ENCODE measurements around the gene DGKH.

DGKH gene

GRCh38 chr13:42048684-42049453 is 421 bp downstream of the DGKH start:
- no peaks in the 10 kb centered on the region for H3K9me3 ChIP-seq
- no peaks in the 10 kb centered on the region for H3K36me3 ChIP-seq
- H3K4me3 ChIP-seq (ENCODE audit: low read depth in 1 of 2, low read length in 1 of 2) = peak overlapping the region; percentile 71 to 75
- H3K4me1 ChIP-seq (ENCODE audit: control insufficient read depth in 1 of 2, insufficient read depth in 1 of 2, low read depth in 1 of 2, low read length in 1 of 2) = peaks cover 19 to 20% of the 10 kb centered on the region in 2 experiments
- TF ChIP-seq, protein P1, sequence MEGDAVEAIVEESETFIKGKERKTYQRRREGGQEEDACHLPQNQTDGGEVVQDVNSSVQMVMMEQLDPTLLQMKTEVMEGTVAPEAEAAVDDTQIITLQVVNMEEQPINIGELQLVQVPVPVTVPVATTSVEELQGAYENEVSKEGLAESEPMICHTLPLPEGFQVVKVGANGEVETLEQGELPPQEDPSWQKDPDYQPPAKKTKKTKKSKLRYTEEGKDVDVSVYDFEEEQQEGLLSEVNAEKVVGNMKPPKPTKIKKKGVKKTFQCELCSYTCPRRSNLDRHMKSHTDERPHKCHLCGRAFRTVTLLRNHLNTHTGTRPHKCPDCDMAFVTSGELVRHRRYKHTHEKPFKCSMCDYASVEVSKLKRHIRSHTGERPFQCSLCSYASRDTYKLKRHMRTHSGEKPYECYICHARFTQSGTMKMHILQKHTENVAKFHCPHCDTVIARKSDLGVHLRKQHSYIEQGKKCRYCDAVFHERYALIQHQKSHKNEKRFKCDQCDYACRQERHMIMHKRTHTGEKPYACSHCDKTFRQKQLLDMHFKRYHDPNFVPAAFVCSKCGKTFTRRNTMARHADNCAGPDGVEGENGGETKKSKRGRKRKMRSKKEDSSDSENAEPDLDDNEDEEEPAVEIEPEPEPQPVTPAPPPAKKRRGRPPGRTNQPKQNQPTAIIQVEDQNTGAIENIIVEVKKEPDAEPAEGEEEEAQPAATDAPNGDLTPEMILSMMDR (IDR thresholded peaks at IDR 0.05) = no peak
- no peak overlapping the region for H3K27ac ChIP-seq
- H3K27me3 ChIP-seq = peaks cover 75% of the 10 kb centered on the region

GRCh38 chr13:42049454-42049813 is 986 bp downstream of the DGKH start:
- TF ChIP-seq, protein P1 (IDR thresholded peaks at IDR 0.05) = no peak
- Histone ChIP-seq H3K4me1 (ENCODE audit: control insufficient read depth in 1 of 2, insufficient read depth in 1 of 2, low read depth in 1 of 2, low read length in 1 of 2) (peaks cover 19 to 20% of the 10 kb centered on the region in 2 experiments), H3K27ac (no peak overlapping the region), H3K36me3 (no peaks in the 10 kb centered on the region), H3K4me3 (ENCODE audit: low read depth in 1 of 2, low read length in 1 of 2) (peak overlapping the region; percentile 71 to 75), H3K9me3 (no peaks in the 10 kb centered on the region), H3K27me3 (peaks cover 69% of the 10 kb centered on the region)

DNA sequence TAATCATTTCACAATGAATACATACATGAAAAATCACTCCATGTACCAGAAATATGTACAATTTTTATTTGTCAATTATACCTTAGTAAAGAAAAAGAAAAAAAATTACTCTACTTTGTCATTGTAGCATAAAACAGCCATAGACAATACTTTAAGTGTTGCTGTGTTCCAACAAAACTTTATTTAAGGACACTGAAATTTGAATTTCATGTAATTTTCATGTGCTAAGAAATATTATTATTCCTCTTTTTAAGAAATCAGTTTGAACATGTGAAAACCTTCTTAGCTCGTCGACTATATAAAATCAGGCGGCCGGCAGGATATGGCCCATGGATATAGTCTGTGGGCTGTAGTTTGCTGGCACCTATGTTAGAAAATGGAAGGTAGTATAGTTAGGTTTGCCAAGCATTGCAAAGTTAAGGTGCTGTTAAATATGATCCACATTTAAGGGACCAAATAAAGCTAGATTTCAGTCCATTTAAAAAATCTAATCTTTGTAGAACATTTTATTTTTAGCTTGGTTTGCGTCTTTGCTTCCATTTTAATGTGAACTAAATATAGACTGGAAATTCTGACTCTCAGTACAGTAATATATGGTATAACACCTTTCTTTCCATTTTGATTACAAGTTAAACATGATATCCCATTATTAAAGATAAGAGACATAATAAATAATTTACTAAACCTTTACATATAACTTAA is 6.5 kb downstream of the DGKH start:
- Histone ChIP-seq H3K36me3 (no peaks in the 10 kb centered on the region), H3K27ac (no peak overlapping the region), H3K4me1 (ENCODE audit: control insufficient read depth in 1 of 2, insufficient read depth in 1 of 2, low read depth in 1 of 2, low read length in 1 of 2) (no peaks in the 10 kb centered on the region), H3K27me3 (peaks cover 14% of the 10 kb centered on the region), H3K9me3 (no peaks in the 10 kb centered on the region), H3K4me3 (ENCODE audit: low read depth in 1 of 2, low read length in 1 of 2) (no peak overlapping the region)
- TF ChIP-seq, protein P1 (IDR thresholded peaks at IDR 0.05) = no peak

DNA sequence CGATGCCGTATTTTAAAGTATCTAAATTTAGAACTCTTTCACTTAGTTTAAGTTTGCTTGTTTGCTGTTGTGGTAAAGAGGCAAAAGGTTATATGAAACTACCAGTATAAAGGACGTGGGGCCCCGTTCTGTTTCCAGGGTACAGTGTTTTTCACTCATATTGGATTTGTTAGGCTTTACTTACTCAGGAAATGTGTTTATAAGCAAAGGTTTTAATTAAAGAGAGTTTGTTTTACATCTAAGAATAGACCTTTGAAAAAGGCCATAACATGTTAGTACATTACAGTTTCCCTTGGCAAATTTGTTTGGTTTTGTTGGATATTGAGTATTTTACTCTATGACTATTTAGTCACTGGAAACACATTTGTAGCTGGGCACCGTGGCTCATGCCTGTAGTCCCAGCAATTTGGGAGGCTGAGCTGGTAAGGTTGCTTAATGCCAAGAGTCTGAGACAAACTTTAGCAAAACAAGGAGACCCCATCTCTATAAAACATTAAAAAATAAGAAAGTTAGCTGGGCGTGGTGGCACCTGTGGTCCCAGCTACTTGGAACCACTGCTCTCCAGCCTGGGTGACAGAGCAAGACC is 7.1 kb downstream of the DGKH start:
- no peaks in the 10 kb centered on the region for H3K9me3 ChIP-seq
- H3K27ac ChIP-seq = no peak overlapping the region
- TF ChIP-seq, protein P1 (IDR thresholded peaks at IDR 0.05) = no peak
- no peaks in the 10 kb centered on the region for H3K4me1 ChIP-seq (ENCODE audit: control insufficient read depth in 1 of 2, insufficient read depth in 1 of 2, low read depth in 1 of 2, low read length in 1 of 2)
- H3K36me3 ChIP-seq = no peaks in the 10 kb centered on the region
- H3K27me3 ChIP-seq = peaks cover 7% of the 10 kb centered on the region
- no peak overlapping the region for H3K4me3 ChIP-seq (ENCODE audit: low read depth in 1 of 2, low read length in 1 of 2)

DNA sequence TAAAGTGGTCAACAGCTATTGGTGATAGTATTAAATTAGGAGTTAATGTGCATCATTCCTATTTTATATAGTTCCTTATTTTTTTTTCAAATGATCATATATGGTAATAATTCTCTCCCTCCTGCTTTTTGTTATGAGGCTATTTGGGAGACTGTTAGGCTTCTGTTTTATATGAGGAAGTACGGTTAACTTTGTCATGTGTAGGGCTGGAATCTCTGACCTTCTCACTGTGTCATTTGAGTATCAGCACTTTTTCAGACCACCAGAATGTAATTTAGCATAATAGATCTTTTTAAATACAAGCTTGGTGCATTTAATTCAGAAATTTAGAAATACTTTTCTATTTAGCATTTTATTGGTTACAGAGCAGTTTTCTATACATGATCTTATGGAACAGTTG is 7.7 kb downstream of the DGKH start:
- H3K9me3 ChIP-seq = no peaks in the 10 kb centered on the region
- TF ChIP-seq, protein P1 (IDR thresholded peaks at IDR 0.05) = no peak
- peaks cover 2% of the 10 kb centered on the region for H3K27me3 ChIP-seq
- H3K4me1 ChIP-seq (ENCODE audit: control insufficient read depth in 1 of 2, insufficient read depth in 1 of 2, low read depth in 1 of 2, low read length in 1 of 2) = no peaks in the 10 kb centered on the region
- H3K36me3 ChIP-seq = no peaks in the 10 kb centered on the region
- no peak overlapping the region for H3K27ac ChIP-seq
- H3K4me3 ChIP-seq (ENCODE audit: low read depth in 1 of 2, low read length in 1 of 2) = no peak overlapping the region

All from neutrophil (primary cell).